Cerebellar cortex (tissue), 1 donor: ENCODE data around the gene GYS1.
"Not testable (repeated sequence)": the region's sequence is repeated elsewhere in the genome, so short reads cannot be mapped to it uniquely, and the experiment has no call there.

Experiments used
- DNase-seq: peaks from one replicate; pipeline ENCODE4 v3.0.0-alpha.2; 2015; ENCODE audit warnings: low spot score

GYS1 gene

GRCh38 chr19:48993175-48994034 is at the start of gene GYS1, which contains the start of gene RUVBL2:
TSS of gene GYS1 (minus strand) at chr19:48993309. CDS start at chr19:48993112, 197 bp downstream.
TSS of gene RUVBL2 (plus strand) at chr19:48993887. CDS start at chr19:48993912, 25 bp downstream.
- DNase-seq, result peak; percentile 99

GRCh38 chr19:49042666-49043065 is 49.6 kb upstream of the GYS1 start:
- not testable (repeated sequence) for DNase-seq

- DNase-seq, result no peak
Measured at GRCh38 chr19:49042177-49042576, 49.1 kb upstream of the GYS1 start.

DNA sequence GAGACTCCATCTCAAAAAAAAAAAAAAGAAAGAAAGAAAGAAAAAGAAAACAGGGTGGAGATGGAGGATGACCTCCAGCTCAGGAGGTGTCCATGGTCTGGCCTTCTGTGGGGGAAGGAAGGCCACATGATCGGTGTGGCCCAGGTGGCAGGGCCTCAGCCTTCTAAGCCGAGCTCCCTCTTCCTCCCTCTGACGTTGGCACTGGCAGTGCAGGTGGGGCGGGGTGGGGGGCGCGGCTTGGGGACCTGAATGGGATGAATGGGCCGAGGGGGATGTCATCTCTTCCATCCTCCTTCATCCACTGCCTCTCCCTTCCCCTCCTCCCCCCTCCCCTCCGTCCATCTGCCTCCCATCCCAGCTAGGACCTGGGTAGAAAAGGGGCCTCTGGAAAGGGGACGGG is 46.6 kb upstream of the GYS1 start:
- DNase-seq, result not testable (repeated sequence)

- DNase-seq, result not testable (repeated sequence)
Measured at GRCh38 chr19:49038557-49039276, 45.6 kb upstream of the GYS1 start.

GRCh38 chr19:49038111-49038510 is 45.0 kb upstream of the GYS1 start:
- DNase-seq, result not testable (repeated sequence)

GRCh38 chr19:49036815-49037214 is 43.7 kb upstream of the GYS1 start, which contains the start of gene CGB1:
TSS of gene CGB1 (minus strand) at chr19:49036895. CDS start at chr19:49036711, 184 bp downstream.
- not testable (repeated sequence) for DNase-seq

GRCh38 chr19:49031642-49032301 is 38.7 kb upstream of the GYS1 start, which contains the start of gene CGB2:
TSS of gene CGB2 (plus strand) at chr19:49031890. CDS start at chr19:49032096, 206 bp downstream.
- DNase-seq, result not testable (repeated sequence)

DNA sequence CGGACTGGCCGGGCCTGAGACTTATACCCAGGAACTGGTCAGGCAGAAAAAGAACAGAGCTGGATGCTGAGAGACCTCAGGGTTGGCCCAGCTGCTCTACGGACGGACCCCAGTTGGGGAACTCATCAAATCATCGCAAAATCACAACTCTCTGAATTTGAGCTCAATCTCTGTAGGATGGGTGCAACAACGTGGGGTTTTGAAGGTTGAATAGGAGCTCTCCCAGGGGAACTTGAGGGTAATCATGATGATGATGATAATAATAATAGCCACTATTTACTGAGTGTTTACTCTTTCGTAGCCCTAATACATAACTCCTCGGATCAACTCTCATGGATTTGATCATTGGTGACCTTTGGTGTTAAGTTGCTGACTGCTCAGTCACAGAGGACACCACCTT is 37.2 kb upstream of the GYS1 start:
- not testable (repeated sequence) for DNase-seq

DNA sequence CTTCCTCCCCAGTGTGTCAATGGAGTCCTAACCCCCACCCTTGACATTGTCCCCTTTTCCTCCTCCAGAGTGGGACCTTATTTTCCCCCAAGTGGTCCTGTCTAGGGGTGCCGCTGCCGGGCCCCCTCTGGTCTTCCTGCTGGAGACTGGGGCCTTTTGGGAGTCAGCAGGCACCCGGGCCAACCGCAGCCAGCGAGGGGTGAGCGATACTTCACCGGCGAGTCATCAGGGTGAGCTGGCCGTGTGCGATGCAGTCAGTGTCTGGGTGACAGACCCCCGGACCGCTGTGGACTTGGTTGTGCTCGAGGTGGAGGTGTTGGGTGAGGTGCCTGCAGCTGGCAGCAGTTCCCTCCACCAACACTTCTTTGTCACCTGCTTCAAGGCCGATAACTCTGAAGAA is 36.6 kb upstream of the GYS1 start:
- not testable (repeated sequence) for DNase-seq

DNA sequence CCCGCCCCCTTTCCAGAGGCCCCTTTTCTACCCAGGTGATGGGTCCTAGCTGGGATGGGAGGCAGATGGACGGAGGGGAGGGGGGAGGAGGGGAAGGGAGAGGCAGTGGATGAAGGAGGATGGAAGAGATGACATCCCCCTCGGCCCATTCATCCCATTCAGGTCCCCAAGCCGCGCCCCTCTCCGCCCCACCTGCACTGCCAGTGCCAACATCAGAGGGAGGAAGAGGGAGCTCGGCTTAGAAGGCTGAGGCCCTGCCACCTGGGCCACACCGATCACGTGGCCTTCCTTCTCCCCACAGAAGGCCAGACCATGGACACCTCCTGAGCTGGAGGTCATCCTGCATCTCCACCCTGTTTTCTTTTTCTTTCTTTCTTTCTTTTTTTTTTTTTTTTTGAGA is 35.6 kb upstream of the GYS1 start:
- DNase-seq, result not testable (repeated sequence)

GRCh38 chr19:49025599-49025998 is 32.5 kb upstream of the GYS1 start:
- DNase-seq, result not testable (repeated sequence)

DNA sequence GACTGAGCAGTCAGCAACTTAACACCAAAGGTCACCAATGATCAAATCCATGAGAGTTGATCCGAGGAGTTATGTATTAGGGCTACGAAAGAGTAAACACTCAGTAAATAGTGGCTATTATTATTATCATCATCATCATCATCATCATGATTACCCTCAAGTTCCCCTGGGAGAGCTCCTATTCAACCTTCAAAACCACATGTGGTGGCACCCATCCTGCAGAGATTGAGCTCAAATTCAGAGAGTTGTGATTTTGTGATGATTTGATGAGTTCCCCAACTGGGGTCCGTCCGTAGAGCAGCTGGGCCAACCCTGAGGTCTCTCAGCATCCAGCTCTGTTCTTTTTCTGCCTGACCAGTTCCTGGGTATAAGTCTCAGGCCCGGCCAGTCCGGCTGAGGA is 32.0 kb upstream of the GYS1 start:
- DNase-seq, result not testable (repeated sequence)

DNA sequence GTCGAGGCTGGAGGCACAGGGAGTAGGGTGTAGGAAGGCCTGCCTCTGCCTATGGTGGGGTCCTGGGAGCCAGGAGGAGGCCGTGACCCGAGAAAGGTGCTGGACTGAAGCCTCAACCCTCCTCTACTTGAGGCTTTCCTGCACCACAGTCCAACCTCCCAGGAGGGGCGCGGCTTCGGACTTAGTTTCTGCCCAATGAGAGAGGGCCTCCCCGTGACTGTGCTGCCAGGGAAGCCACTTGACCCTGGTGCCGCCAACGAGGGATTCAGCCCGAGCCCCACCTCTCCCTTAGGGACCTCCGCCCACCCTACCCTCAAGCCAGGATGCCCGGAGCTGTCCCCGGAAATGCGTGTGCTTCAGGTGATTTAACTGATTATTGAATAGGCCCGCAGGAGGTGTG is 31.1 kb upstream of the GYS1 start, which contains the start of gene CGB3:
Gene CGB3 (minus strand): TSS at position 101 of the 400 bp plus-strand sequence. CDS start 362 bp downstream, outside the sequence.
- not testable (repeated sequence) for DNase-seq

- no peak for DNase-seq
Measured at GRCh38 chr19:49022116-49022515, 29.0 kb upstream of the GYS1 start.

DNA sequence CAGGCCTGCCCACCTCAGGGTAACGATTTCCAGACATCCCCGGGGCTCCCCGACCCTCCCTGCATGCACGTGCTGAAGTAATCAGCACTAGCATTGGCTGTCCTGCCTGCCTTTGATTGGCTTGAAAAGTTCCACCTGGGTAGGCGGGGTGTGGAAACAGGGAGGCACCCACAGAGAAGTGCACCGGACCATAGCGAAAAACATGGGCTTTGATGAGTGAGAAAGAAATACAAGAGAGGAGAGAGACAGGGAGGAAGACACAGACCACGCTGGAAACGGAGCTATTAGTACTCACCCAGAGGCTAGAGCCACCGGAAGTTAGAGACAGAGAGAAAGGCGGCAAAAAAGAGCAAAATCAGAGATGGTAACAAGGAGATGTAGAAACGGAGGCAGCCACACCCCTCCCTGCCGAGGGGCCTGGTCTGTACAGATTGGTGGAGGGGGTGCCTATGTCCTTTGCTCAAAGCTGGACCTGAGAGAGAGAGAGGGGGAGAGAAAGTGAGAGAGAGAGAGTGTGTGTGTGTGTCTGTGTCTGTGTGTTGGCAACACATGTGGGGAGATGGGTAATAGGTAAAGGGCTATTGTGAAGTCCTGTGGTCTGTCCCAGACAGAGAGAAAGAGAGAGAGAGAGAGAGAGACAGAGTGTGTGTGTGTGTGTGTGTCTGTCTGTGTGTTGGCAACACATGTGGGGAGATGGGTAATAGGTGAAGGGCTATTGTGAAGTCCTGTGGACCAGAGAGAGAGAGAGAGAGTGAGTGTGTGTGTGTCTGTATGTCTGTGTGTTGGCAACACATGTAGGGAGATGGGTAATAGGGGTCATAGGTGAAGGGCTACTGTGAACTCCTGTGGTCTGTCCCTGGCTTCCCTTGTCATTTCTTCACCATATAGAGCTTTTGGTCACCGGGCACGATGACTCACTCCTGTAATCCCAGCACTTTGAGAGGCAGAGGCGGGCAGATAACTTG is 28.1 kb upstream of the GYS1 start:
- peak; percentile 22 for DNase-seq

DNA sequence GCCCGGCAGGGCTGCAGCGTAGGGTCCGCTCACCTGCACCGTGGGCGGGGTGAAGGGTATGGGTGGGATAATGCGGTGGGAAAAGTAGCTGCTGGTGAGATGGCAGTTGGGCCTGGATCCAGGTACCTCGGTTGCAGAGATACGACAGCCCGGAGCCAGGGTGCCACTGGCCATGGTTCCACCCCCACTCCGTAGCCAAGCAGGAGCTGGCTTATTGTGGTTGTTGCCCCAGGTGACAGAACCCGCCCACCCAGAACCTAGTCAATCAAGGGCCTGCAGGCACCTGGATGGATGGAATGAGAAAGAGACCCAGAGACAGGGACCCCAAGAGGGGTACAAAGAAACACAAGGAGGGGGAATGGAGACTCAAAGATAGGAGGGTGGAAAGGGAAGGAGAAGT is 27.2 kb upstream of the GYS1 start:
- DNase-seq, result no peak

DNA sequence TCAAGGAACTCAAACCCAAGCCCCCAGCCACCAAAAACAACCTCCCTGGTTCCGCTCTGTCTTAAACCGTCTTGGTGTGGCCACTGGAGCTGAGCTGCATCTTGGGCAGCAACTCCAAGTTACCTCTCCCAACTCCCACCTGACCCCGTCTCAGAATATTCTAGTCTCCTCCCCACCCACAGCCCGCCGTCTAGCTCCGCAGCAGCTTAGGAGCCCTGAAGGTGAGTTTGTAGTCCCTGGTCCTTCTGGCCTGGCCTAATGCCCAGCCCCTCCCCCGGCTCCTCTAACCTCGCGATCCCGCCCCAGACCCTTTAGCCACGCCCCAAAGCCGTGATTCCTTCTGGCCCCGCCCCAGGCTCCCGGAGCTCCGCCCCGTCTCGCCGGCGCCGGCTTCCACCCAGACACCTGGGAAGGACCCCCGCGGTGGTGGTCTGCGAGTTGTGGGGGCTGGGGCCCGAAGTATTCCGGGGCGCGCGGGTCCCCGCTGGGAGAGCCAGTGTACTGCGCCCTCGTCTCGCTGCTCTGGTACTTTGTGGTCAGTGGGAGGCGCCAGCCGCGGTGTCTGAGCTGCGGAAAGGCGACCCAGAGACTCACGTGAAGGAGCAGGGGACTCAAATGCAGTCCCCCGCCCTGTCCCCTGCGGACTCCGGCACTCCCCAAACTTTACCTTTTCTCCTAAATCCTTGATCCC is 26.3 kb upstream of the GYS1 start:
- peak; percentile 28 for DNase-seq

GRCh38 chr19:49018388-49019241 is 25.5 kb upstream of the GYS1 start:
- DNase-seq, result not testable (repeated sequence)
